Stimulated activated CD8-positive, alpha-beta memory T cell treated with anti-CD3 and anti-CD28 coated beads, Interleukin-4, amount 100 ng/mL, for 1 hour (primary cell): ENCODE results near the gene PRICKLE2.

ENCODE experiments used
- DNase-seq, 2 donors: peaks; one replicate each; pipeline ENCODE4 v3.0.0-alpha.2; 2020; ENCODE audit warnings: low read depth in 2 of 2, low spot score in 1 of 2

The PRICKLE2 gene

GRCh38 chr3:64133987-64134386 is 91.3 kb downstream of the PRICKLE2 start:
- no peak for DNase-seq

- no peak for DNase-seq
These were observed 92.0 kb downstream of the PRICKLE2 start for GRCh38 chr3:64133272-64133671.

DNA sequence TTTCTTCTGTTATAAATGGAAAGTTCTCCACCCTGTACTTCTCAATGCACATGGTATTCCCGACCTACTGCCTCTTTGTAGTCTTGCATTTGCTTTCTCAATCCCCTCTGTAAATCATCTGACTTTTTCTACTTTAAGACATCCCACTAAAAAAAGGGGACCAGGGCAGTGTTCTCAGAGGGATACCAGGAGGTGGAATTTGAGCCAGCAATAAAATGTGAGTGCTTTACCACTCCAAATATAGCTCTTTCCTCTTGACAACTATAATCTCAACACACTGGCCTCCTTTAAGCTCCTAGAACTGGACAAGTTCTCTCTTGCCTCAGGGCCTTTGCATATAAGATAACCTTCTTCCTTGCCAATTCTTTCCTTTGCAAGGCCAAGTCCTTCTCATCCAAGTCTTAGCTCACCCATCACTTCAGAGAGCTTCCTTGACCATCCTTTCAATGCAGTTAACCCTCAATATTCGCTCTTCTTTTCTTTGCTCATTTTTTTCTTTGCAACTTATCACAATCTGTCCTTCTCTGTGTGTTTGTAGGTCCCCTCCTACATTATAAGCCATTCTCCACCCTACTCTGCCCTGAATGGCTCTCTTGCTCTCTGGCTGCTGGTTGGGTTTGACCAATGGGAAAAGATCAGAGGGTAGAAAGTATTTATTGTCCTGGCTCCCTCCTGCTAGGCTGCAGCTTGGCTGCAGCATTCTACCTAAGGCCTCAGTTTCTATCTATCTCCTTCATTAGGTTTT is 93.4 kb downstream of the PRICKLE2 start:
- DNase-seq, result no peak

DNA sequence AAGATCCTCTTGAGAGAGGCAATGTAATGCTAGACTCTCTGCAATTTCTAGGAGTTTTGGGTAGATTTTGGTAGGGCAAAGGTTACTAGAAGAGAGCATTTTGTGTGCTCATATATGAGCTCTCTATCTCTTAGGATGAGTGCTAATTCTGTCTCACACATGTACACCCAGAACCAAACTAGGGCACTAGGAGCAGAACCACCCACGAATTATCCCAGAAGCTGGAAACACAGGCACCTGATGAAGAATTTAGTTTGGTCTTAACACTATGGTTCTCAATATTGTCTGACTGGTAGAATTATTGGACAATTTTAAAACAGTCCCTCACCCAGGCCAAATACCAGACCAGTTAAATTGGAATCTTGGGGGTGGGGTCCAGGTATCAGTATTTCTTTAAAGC is 94.8 kb downstream of the PRICKLE2 start:
- no peak for DNase-seq

DNA sequence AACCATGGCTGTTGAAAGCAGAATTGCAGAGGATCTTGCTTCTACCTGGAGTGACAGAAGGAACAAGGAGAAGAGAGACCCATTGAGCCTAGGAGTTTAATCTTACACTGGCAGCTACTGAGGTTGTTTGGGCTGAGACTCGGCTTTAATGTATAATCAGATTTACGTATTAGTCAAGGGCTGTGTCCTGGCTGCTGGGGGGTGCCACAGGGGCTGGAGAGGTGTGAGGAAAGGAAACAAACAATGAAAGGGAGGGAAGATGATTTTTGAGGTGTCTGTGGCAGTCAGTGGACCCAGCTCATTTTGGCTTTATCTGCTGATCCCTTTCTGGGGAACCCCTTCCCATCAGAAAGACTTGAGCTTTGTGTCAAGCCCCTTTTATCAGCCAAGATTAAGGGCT is 95.7 kb downstream of the PRICKLE2 start:
- no peak for DNase-seq

DNA sequence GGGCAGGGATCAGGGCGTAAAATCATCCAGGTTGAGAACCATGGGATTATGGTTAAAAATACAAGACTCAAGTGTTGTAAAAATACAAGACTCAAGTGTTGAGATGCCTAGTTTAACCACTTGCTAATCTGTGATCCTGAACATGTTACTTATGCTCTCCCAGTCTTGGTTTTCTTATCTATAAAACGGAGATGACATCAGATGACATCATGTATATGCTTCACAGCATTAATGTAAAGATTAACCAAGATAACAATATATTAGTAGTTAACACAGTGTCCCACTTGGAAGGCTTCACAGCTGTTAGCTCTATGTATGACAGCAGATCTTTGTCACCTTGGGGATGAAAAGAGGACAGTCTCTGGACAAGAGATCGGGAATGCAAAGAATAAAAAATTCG is 96.2 kb downstream of the PRICKLE2 start:
- DNase-seq, result no peak

GRCh38 chr3:64125561-64125960 is 99.7 kb downstream of the PRICKLE2 start:
- no peak for DNase-seq

DNA sequence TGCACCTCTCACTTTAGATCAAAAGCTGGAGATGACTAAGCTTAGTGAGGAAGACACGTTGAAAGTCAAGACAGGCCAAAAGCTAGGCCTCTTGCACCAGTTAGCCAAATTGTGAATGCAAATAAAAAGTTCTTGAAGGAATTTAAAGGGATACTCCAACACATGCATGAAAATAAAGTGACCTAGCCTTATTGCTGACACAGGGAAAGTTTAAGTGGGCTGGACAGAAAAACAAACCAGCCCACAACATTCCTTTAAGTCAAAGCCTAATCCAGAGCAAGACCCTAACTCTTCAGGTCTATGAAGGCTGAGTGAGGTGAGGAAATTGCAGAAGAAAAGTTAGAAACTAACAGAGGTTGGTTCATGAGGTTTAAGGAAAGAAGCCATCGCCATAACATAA is 101.3 kb downstream of the PRICKLE2 start:
- DNase-seq, result no peak

GRCh38 chr3:64122476-64122875 is 102.8 kb downstream of the PRICKLE2 start:
- DNase-seq, result no peak

DNA sequence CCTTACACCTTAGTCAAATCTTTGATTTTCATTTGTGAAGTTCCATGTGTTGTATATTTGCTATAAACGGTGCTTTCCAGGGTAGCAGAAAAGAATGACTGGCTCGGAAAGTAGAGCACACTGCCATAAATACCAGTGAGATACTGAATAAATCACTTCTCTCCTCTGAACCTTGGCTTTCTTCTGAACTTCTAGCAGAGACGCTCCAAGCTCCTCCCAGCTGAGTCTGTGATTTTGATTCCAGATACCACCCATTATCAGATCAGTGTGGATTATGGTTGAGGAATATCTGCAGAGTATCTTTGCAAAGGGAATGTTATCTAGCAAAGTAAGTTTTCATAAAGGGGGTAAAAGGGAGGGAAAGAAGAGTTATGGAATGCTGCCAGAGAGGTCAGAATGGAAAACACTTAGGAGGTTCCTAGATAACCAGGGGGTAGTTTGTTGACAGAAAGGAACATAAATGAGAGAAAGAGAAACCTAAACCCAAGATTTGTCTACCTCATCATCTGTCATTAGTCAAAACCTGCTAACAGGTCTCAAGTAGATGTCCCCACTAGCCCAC is 103.4 kb downstream of the PRICKLE2 start:
- no peak for DNase-seq

- DNase-seq, result no peak
These were observed 104.4 kb downstream of the PRICKLE2 start for GRCh38 chr3:64120876-64121275.

DNA sequence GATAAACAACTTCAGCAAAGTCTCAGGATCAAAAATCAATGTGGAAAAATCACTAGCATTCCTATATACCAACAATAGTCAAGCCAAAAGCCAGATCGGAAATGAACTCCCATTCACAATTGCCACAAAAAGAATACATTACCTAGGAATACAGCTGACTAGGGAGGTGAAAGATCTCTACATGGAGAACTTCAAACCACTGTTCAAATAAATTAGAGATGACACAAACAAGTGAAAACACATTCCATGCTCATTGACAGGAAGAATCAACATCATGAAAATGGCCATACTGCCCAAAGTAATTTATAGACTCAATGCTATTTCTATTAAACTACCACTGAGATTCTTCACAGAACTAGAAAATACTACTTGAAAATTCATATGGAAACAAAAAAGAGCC is 107.8 kb downstream of the PRICKLE2 start:
- no peak for DNase-seq

GRCh38 chr3:64114651-64115050 is 110.6 kb downstream of the PRICKLE2 start:
- DNase-seq, result no peak

- DNase-seq, result no peak
These were observed 113.4 kb downstream of the PRICKLE2 start for GRCh38 chr3:64111872-64112271.

DNA sequence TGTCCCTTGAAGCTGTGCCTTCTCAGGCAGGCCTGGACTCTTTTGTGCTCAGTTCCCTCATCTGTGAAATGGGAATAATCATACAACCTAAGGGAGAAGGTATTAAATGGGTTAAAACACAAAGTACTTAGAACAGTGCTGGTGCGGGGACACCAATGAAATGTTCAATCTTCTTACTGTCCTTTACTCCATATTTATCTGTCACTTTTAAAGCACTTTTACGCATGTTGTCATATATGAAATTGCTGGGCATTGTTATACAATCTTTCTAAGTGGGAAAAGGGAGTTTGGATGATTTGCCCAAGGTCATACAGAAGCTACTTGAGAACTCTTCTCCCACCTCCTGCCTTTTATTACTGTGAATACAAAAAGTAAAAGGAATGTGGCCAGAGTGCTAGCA is 114.2 kb downstream of the PRICKLE2 start:
- DNase-seq, result no peak

GRCh38 chr3:64110071-64110470 is 115.2 kb downstream of the PRICKLE2 start:
- no peak for DNase-seq

- DNase-seq, result no peak
These were observed 115.8 kb downstream of the PRICKLE2 start for GRCh38 chr3:64109438-64109837.

DNA sequence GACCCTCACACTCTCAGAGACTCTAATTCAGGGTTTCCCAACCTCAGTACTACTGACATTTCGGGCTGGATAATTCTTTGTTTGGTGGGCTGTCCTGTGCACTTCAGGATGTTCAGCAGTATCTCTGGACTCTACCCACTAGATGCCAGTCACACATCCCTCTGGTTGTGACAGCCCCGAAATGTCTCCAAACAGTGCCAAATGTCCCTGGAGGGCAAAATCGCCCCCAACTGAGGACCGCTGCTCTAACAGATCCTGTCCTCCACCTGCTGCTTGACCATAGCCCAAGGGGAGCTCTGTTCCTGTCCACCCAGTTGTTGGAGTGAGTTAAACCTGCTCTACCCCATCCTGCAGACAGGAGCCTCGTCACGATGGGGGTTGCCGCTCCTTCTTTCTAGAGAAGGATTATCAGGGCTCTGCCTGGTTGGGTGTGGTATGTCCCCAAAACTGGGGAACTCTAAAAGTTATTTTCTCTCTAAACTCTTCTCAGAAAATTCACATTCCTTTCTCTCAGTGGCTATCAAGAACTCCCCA is 116.4 kb downstream of the PRICKLE2 start:
- no peak for DNase-seq

DNA sequence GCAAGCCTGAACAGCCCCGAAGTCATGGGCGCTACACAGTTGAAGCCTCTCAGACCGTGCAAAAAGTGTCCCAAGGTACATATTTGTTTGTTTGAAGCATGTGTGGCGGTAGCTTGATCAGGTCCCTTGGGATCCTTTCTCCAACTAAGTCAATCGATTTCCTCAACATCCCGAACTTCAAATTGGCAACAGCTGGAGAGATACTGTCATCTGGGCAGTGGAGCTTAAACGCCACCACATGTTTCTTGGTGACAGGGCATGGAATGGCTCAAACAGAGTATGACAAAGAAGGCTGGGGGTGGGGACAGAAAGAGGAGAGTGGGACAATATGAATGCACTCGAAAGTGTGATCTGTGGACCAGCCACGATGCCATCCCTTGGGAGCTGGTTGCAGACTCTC is 117.0 kb downstream of the PRICKLE2 start:
- DNase-seq, result no peak

GRCh38 chr3:64107190-64107589 is 118.1 kb downstream of the PRICKLE2 start:
- DNase-seq, result no peak

- no peak for DNase-seq
These were observed 119.5 kb downstream of the PRICKLE2 start for GRCh38 chr3:64105816-64106215.

GRCh38 chr3:64104691-64105111 is 120.6 kb downstream of the PRICKLE2 start:
- no peak for DNase-seq

DNA sequence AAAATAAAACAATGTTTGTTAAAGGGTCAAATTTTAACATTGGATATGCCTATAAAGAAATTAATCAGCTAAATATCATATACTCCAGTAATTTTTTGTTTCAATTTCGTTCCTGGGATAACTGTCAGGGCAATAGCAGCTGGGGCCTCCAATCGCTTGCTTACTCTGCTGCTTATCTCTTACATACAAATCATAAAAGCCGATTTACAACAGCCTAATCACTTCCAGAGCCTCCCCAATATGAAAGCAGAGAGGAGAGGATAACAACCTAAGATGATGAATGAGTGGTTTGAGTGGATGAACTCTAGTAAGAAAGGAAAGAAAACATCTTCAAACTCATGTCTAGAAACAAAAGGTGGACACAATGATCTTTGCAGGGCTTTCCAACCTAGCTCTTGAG is 121.3 kb downstream of the PRICKLE2 start:
- DNase-seq, result no peak
